DOHH2 (cell line): ENCODE results near the gene NGF.

Source experiments
- EZH2phosphoT487 ChIP-seq: fragments of 200-600 bp; sonication (generic); IDR thresholded peaks from 2 replicates; pipeline ENCODE4 v1.6.1; 2017; ENCODE audit warnings: borderline replicate concordance, mild to moderate bottlenecking, antibody characterized with exemption, low read length, moderate library complexity, mixed read lengths
- TF ChIP-seq, protein P1 (sequence below): fragments of 200-600 bp; sonication (generic); IDR thresholded peaks from one replicate; pipeline ENCODE4 v1.5.1; 2014; ENCODE audit warnings: antibody characterized with exemption, mild to moderate bottlenecking, low read depth, low read length; ENCODE audit not compliant: poor library complexity, severe bottlenecking

DNA sequence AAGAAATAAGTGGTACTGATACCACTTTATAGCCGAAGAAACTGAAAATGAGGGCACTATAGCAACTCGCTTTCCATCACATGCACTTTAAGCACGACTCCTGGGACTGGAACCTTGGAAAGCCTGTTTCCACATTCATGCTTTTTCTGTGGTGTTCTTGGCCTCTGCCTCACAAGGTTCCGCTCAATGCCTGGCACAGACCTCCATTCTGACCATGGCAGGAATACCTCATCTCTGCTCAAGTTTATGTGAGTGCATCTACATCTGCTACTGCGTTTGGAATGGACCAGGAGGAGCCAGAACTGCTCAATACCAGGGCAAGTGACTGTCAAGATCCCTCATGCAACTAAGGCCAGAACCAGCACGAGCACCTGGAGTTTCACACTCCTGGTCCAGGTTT, 11.6 kb downstream of the NGF start:
- TF ChIP-seq, protein P1, sequence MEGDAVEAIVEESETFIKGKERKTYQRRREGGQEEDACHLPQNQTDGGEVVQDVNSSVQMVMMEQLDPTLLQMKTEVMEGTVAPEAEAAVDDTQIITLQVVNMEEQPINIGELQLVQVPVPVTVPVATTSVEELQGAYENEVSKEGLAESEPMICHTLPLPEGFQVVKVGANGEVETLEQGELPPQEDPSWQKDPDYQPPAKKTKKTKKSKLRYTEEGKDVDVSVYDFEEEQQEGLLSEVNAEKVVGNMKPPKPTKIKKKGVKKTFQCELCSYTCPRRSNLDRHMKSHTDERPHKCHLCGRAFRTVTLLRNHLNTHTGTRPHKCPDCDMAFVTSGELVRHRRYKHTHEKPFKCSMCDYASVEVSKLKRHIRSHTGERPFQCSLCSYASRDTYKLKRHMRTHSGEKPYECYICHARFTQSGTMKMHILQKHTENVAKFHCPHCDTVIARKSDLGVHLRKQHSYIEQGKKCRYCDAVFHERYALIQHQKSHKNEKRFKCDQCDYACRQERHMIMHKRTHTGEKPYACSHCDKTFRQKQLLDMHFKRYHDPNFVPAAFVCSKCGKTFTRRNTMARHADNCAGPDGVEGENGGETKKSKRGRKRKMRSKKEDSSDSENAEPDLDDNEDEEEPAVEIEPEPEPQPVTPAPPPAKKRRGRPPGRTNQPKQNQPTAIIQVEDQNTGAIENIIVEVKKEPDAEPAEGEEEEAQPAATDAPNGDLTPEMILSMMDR, result no peak
- no peak for TF ChIP-seq EZH2phosphoT487
